Colonic mucosa (tissue), 4 donors: ENCODE results near the gene MACROD2. TPM values are rescaled to one million over a fixed set of nuclear protein-coding genes. Genes with fewer than 3 reads are reported as not detected.

Experiments
- DNase-seq: peaks from one replicate; pipeline ENCODE4 v3.0.0-alpha.2; 2020
- H3K27ac ChIP-seq: fragments of 200-600 bp; one replicate; pipeline ENCODE4 v1.8.0; 2021
- H3K27me3 ChIP-seq: fragments of 200-600 bp; one replicate; pipeline ENCODE4 v1.8.0; 2021
- H3K36me3 ChIP-seq: fragments of 200-600 bp; one replicate; pipeline ENCODE4 v1.8.0; 2021
- H3K4me1 ChIP-seq: fragments of 200-600 bp; one replicate; pipeline ENCODE4 v1.8.0; 2021; ENCODE audit warnings: mild to moderate bottlenecking
- H3K4me3 ChIP-seq: fragments of 200-600 bp; one replicate; pipeline ENCODE4 v1.8.0; 2021
- H3K9ac ChIP-seq, 2 donors: one replicate each; pipeline ENCODE4 v1.7.0; 2013; ENCODE audit warnings: control low read depth in 2 of 2, low read depth in 2 of 2, low read length in 2 of 2
- H3K9me3 ChIP-seq: fragments of 200-600 bp; one replicate; pipeline ENCODE4 v1.8.0; 2021
- CTCF ChIP-seq: fragments of 200-600 bp; IDR thresholded peaks from one replicate; pipeline ENCODE4 v1.8.0; 2022; ENCODE audit warnings: antibody characterized with exemption, mild to moderate bottlenecking
- intact Hi-C: fragments of 100-400 bp; cut with DNase I; formaldehyde crosslinking; loops from one replicate; pipeline ENCODE4 v1.14.1; 2022
- total RNA-seq, 2 donors: library from RNA; stranded (reverse); fragmentation: NEBNext Ultra II Directional in 1 of 2; extraction: Animal tissue kit (Norgen Biotek cat#: 25700) in 1 of 2; gene quantifications; one replicate each; pipeline ENCODE4 v1.2.1, GENCODE V29; 2021
- donor health status: healthy.
- donor health status: DM: no; HTN: no; CAD: no.
- donor health status: DM: no; HTN: no; CAD: no.

MACROD2 gene
- total RNA-seq, 2 donors from 2014 or later: 3.2 to 3.3 TPM

GRCh38 chr20:14583413-14583812 lies 588.1 kb downstream of the MACROD2 start:
- intact Hi-C loops: no loop called here
- H3K4me1 ChIP-seq: no peaks in the 10 kb centered on the region
- no peak overlapping the region for H3K9ac ChIP-seq
- no peak for DNase-seq
- H3K27me3 ChIP-seq: no peaks in the 10 kb centered on the region
- no peak overlapping the region for H3K27ac ChIP-seq
- no peaks in the 10 kb centered on the region for H3K9me3 ChIP-seq
- no peak for TF ChIP-seq CTCF
- no peaks in the 10 kb centered on the region for H3K36me3 ChIP-seq
- H3K4me3 ChIP-seq: no peak overlapping the region

- Histone ChIP-seq H3K4me3 (no peak overlapping the region), H3K27ac (no peak overlapping the region), H3K9me3 (no peaks in the 10 kb centered on the region), H3K36me3 (no peaks in the 10 kb centered on the region), H3K9ac (no peak overlapping the region), H3K4me1 (no peaks in the 10 kb centered on the region), H3K27me3 (no peaks in the 10 kb centered on the region)
- no peak for TF ChIP-seq CTCF
- intact Hi-C loops: no loop called here
- no peak for DNase-seq
Measured at GRCh38 chr20:14589383-14589782, 594.1 kb downstream of the MACROD2 start.

DNA sequence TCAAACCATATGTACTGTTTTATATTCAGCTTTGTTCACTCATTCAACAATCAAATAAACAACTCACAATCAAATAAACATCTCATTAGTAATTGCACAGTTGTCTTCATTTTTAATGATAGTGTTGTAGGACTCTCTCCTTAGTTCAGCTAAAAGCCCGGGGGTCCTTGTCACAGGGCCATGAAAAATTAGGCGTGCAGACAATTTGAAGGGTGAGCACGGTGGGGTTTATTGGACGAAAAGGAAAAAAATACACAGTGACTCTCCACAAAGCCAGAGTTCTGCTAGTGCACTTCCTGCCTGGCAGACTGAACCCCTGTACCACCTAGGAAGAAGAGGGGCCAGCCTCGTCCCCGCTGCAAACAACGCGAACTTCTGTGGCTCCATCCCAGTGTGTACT lies 599.7 kb downstream of the MACROD2 start:
- no peak for TF ChIP-seq CTCF
- Histone ChIP-seq H3K36me3 (no peaks in the 10 kb centered on the region), H3K27me3 (no peaks in the 10 kb centered on the region), H3K9ac (no peak overlapping the region), H3K4me1 (no peaks in the 10 kb centered on the region), H3K9me3 (no peaks in the 10 kb centered on the region), H3K27ac (no peak overlapping the region), H3K4me3 (no peak overlapping the region)
- DNase-seq: no peak
- intact Hi-C loops: no loop called here

GRCh38 chr20:14597206-14597715 lies 601.9 kb downstream of the MACROD2 start:
- intact Hi-C loops: no loop called here
- H3K4me1 ChIP-seq: no peaks in the 10 kb centered on the region
- no peak for DNase-seq

DNA sequence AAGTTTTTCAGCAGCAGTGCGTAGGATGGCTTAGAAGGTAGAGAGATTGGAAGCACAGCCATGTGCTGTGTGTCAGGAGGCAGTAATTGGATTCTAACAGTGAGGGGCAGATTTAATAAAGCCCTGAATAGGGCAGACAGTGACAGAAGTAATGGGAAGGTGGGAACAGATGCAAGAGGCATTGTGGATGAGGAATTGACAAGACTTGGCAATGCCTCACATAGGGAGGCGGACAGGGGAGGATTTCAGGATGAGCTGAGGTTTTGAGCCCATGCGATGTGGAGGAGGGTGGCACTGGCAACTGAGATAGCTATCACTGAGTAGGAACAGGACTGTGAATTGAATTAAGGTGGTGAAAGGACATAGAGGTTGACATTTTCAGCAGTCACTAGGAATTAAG lies 604.3 kb downstream of the MACROD2 start:
- no peaks in the 10 kb centered on the region for H3K36me3 ChIP-seq
- H3K4me1 ChIP-seq: no peaks in the 10 kb centered on the region
- no peak overlapping the region for H3K4me3 ChIP-seq
- no peaks in the 10 kb centered on the region for H3K9me3 ChIP-seq
- DNase-seq: no peak
- no peak overlapping the region for H3K27ac ChIP-seq
- H3K27me3 ChIP-seq: no peaks in the 10 kb centered on the region
- TF ChIP-seq CTCF: no peak
- H3K9ac ChIP-seq: no peak overlapping the region
- intact Hi-C loops: no loop called here

More at GRCh38 chr20:14597206-14597715, 601.9 kb downstream of the MACROD2 start:
- no peak for TF ChIP-seq CTCF
- no peak overlapping the region for H3K9ac ChIP-seq
- no peaks in the 10 kb centered on the region for H3K27me3 ChIP-seq
- H3K27ac ChIP-seq: no peak overlapping the region
- no peak overlapping the region for H3K4me3 ChIP-seq
- H3K9me3 ChIP-seq: no peaks in the 10 kb centered on the region
- H3K36me3 ChIP-seq: no peaks in the 10 kb centered on the region
